Endothelial cell (in vitro differentiated cells): ENCODE measurements around the gene ARHGEF12. TPM values are rescaled to one million over a fixed set of nuclear protein-coding genes. Genes with fewer than 3 reads are reported as not detected.
A peak's percentile ranks its signal among the peaks of the same experiment; 100 is the strongest.

Experiments used
- DNase-seq: peaks from one replicate; pipeline ENCODE4 v3.0.0; 2021; ENCODE audit warnings: low spot score
- H3K27ac Mint-ChIP-seq: one replicate; pipeline ENCODE4 v1.8.0; 2021; ENCODE audit warnings: mixed read lengths, inconsistent platforms; ENCODE audit not compliant: unreplicated experiment
- H3K27me3 Mint-ChIP-seq: one replicate; pipeline ENCODE4 v1.8.0; 2021; ENCODE audit warnings: mild to moderate bottlenecking, moderate library complexity, mixed read lengths, inconsistent platforms; ENCODE audit not compliant: unreplicated experiment
- H3K36me3 Mint-ChIP-seq: one replicate; pipeline ENCODE4 v1.8.0; 2021; ENCODE audit warnings: mild to moderate bottlenecking, low read depth, mixed read lengths, inconsistent platforms; ENCODE audit not compliant: unreplicated experiment
- H3K4me1 Mint-ChIP-seq: one replicate; pipeline ENCODE4 v1.8.0; 2021; ENCODE audit warnings: mild to moderate bottlenecking, mixed read lengths, inconsistent platforms; ENCODE audit not compliant: unreplicated experiment
- H3K4me3 Mint-ChIP-seq: one replicate; pipeline ENCODE4 v1.8.0; 2021; ENCODE audit warnings: mild to moderate bottlenecking, mixed read lengths, inconsistent platforms; ENCODE audit not compliant: unreplicated experiment
- H3K9me3 Mint-ChIP-seq: one replicate; pipeline ENCODE4 v1.8.0; 2021; ENCODE audit warnings: mixed read lengths, inconsistent platforms; ENCODE audit not compliant: unreplicated experiment
- total RNA-seq: library from RNA; stranded (reverse); fragmentation: NEBNext Ultra II Directional; extraction: Animal tissue kit (Norgen Biotek cat#: 25700); gene quantifications from one replicate; pipeline ENCODE4 v1.2.1, GENCODE V29; 2021; ENCODE audit not compliant: unreplicated experiment
- TF ChIP-seq, protein P1 (sequence below): fragments of 200-600 bp; sonication (generic); IDR thresholded peaks from one replicate; pipeline ENCODE4 v1.5.0; 2021; ENCODE audit warnings: antibody characterized with exemption; ENCODE audit not compliant: unreplicated experiment

Gene ARHGEF12
- total RNA-seq, 1 donor from 2014 or later: 128 TPM

DNA sequence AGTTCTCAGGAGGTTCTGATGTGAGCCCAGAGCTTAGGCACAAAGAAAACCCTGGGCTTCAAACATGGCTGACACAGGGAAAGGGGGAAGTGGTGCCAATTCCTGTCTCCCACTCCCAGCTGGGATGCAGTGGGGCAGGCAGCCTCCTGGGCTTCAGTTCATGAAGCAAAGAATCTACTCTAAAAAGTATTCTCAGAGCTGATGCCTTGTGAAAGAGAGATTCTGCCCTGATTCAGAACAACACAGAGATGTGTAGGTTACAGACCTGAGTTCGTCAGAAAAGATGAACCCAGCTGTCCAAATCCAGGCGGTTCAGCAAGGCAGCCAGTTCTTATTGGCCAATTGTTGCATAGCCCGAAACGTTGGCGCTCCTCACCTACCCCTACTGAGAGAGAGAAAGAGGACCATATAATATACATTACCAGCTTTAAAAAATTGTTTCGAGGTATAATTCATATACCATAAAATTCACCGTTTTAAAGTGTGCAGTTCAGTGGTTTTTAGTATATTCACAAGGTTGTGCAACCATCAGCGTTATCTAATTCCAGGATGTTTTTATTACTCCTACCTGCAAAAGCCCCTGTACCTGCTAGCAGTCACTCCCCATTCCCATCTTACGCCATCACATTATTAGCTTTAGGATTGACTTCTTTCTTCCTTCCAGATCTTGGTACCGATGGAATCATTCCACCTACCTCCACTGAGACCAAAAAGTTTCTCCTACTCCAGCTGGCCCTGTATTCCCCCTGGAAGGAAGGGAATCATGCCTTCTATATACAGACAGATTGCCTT lies 18.3 kb upstream of the ARHGEF12 start:
- Mint-ChIP-seq H3K4me1 (peaks cover 10% of the 10 kb centered on the region), H3K4me3 (no peak overlapping the region), H3K27me3 (no peaks in the 10 kb centered on the region), H3K36me3 (no peaks in the 10 kb centered on the region), H3K9me3 (no peaks in the 10 kb centered on the region), H3K27ac (no peak overlapping the region)
- TF ChIP-seq, protein P1, sequence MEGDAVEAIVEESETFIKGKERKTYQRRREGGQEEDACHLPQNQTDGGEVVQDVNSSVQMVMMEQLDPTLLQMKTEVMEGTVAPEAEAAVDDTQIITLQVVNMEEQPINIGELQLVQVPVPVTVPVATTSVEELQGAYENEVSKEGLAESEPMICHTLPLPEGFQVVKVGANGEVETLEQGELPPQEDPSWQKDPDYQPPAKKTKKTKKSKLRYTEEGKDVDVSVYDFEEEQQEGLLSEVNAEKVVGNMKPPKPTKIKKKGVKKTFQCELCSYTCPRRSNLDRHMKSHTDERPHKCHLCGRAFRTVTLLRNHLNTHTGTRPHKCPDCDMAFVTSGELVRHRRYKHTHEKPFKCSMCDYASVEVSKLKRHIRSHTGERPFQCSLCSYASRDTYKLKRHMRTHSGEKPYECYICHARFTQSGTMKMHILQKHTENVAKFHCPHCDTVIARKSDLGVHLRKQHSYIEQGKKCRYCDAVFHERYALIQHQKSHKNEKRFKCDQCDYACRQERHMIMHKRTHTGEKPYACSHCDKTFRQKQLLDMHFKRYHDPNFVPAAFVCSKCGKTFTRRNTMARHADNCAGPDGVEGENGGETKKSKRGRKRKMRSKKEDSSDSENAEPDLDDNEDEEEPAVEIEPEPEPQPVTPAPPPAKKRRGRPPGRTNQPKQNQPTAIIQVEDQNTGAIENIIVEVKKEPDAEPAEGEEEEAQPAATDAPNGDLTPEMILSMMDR: no peak
- DNase-seq: no peak

DNA sequence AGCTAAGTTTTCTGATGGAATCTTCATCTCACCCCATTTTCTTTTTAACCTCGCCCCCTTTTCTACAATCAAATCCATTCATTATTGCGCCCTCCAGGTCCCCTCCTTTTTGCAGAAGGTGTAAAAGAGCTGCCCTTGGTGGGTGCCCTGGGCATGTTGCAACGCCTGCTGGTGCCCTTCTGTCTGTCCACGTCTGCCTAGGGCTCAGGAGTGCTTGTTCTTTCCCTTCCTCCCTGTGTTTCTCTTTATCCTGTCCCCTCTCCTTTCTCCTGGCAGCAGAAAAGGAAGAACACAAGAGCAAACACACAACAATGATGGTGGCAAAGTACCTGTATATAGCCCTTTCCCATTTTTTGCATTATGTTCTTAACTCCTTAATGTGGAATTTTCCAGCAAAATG lies 17.3 kb upstream of the ARHGEF12 start:
- Mint-ChIP-seq H3K27ac (no peak overlapping the region), H3K4me3 (no peak overlapping the region), H3K27me3 (no peaks in the 10 kb centered on the region), H3K9me3 (no peaks in the 10 kb centered on the region), H3K36me3 (no peaks in the 10 kb centered on the region), H3K4me1 (peaks cover 10% of the 10 kb centered on the region)
- DNase-seq: no peak
- TF ChIP-seq, protein P1: no peak

DNA sequence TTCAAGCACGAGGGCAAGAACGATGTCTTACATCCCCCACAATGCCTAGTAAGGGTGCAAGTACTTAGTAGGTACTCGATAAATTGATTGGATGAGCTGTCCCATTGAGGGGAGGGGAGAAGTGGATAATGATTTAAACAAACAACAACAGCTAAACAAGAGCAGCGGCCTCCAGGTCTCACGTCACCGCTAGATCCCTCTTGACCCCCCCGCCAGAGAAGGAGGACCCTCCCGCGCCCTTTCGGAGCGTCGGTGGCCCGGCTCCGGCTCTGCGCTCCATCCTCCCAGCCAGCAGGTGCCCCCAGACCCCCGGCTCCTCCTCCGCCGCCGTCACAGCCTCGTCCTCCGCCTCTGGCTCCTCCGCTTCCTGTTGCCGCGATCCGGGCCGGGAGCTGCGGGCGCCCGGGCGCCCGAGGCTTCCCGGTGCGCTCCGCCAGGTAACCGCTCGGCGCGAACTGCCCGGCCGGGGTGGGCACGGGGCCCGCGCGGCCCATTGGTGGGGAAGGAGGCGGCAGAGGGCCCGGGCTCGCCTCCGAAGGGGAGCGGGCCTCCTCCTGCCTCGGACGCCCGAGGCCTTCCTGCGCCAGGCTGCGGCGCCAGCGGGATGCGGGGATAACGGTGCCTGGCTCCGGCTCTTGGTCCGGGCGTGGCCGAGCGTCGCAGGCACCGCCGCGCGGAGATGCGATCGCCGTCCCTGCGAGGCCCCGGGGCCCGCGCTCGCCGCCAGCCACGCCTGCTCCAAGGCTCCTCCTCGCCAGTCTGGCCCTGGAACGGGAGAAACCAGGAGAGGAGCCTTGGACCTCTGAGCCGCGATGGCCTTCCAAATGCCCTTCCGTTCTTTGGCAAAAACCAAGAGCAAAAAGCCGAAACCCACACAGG lies 11.0 kb upstream of the ARHGEF12 start, which contains the start of gene TLCD5:
TLCD5 (plus strand) TSS at position 368 of the 879 bp plus-strand sequence. CDS start 2,143 bp downstream, outside the sequence.
- Mint-ChIP-seq H3K27me3 (peaks cover 3% of the 10 kb centered on the region), H3K27ac (peak within 1 kb of the TSS; percentile 92), H3K4me1 (peaks cover 17% of the 10 kb centered on the region), H3K9me3 (no peaks in the 10 kb centered on the region), H3K4me3 (peak within 1 kb of the TSS; percentile 92), H3K36me3 (peaks cover 13% of the 10 kb centered on the region)
- TF ChIP-seq, protein P1: no peak
- DNase-seq: peak; percentile 82

DNA sequence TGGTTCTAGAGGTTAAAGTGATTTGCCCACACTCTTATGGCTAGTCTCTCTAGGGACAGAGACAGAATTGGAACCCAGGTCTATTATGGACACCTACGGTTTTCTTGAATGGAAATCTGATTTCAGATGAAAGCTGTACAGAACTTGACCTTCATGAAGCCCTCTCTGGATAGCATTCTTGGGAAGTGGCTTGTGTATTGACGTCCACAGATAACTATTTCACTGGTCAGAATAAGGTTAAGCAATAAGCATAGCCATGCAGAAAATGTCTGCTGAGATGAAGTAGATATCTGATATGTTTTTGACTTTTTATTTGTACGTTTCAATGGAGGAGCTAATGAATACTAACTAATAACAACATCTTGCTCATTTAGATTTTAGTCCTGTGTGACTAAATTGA lies 10.0 kb upstream of the ARHGEF12 start:
- TF ChIP-seq, protein P1: no peak
- Mint-ChIP-seq H3K4me1 (peaks cover 17% of the 10 kb centered on the region), H3K27ac (peak overlapping the region; percentile 11), H3K27me3 (peaks cover 3% of the 10 kb centered on the region), H3K36me3 (peaks cover 16% of the 10 kb centered on the region), H3K4me3 (peak overlapping the region; percentile 89), H3K9me3 (no peaks in the 10 kb centered on the region)
- no peak for DNase-seq
